Uterus (tissue), 4 donors: ENCODE data around the gene TMEM131L. TPM values are rescaled to one million over a fixed set of nuclear protein-coding genes. Genes with fewer than 3 reads are reported as not detected.

Source experiments
- DNase-seq, 2 donors: peaks; one replicate each; pipeline ENCODE4 v3.0.0-alpha.2; 2019 to 2020
- H3K27ac ChIP-seq, 2 donors: fragments of 200-600 bp; sonication (generic); 1 replicate in 1 of 2; 2 replicates in 1 of 2; pipeline ENCODE4 v1.5.1; 2016 to 2018
- H3K27me3 ChIP-seq, 2 donors: fragments of 200-600 bp; sonication (generic); one replicate each; pipeline ENCODE4 v1.5.1; 2018 to 2019; ENCODE audit warnings: control low read depth in 1 of 2
- H3K36me3 ChIP-seq, 2 donors: fragments of 200-600 bp; sonication (generic); one replicate each; pipeline ENCODE4 v1.5.1; 2019; ENCODE audit warnings: control low read depth in 1 of 2
- H3K4me1 ChIP-seq, 2 donors: fragments of 200-600 bp; sonication (generic); one replicate each; pipeline ENCODE4 v1.5.1; 2018 to 2019; ENCODE audit warnings: control low read depth in 1 of 2
- H3K4me3 ChIP-seq, 2 donors: fragments of 200-600 bp; sonication (generic); 1 replicate in 1 of 2; 2 replicates in 1 of 2; pipeline ENCODE4 v1.5.1; 2018 to 2019; ENCODE audit warnings: mild to moderate bottlenecking in 1 of 2
- H3K9me3 ChIP-seq, 2 donors: fragments of 200-600 bp; sonication (generic); one replicate each; pipeline ENCODE4 v1.5.1; 2019; ENCODE audit warnings: control low read depth in 1 of 2
- CTCF ChIP-seq, 4 experiments: fragments of 200-600 bp in 2 of 4; fragments of 450-650 bp in 2 of 4; sonication (generic) in 2 of 4; IDR thresholded peaks; one replicate each; pipeline ENCODE4 v1.5.1; 2016 to 2019; ENCODE audit warnings: antibody characterized with exemption in 4 of 4, mild to moderate bottlenecking in 2 of 4, moderate library complexity in 1 of 4
- POLR2A ChIP-seq, 2 donors: fragments of 450-650 bp; IDR thresholded peaks; one replicate each; pipeline ENCODE4 v1.6.1; 2016; ENCODE audit warnings: antibody characterized with exemption in 2 of 2, mild to moderate bottlenecking in 1 of 2, moderate library complexity in 1 of 2
- intact Hi-C: fragments of 100-400 bp; cut with DNase I; formaldehyde crosslinking; loops from one replicate; pipeline ENCODE4 v1.15.1; 2023; ENCODE audit warnings: low total_unique reads
- total RNA-seq, 4 donors: library from RNA; depleted of rRNA in 3 of 4; stranded (reverse); fragments of >200 nt in 3 of 4; gene quantifications; one replicate each; pipeline versions ENCODE4 v1.1.0 to v1.2.4, GENCODE V29; 2014 to 2023
- donor health status: DM: yes; HTN: yes; CAD: no.

Gene TMEM131L
- total RNA-seq, 4 donors from 2014 or later: 2.4 to 49.6 (median 18.0) TPM

GRCh38 chr4:153646261-153646660 lies 180.1 kb downstream of the TMEM131L start:
- Histone ChIP-seq H3K4me3 (no peak overlapping the region), H3K9me3 (no peaks in the 10 kb centered on the region), H3K4me1 (no peaks in the 10 kb centered on the region), H3K27me3 (no peaks in the 10 kb centered on the region), H3K36me3 (no peaks in the 10 kb centered on the region), H3K27ac (no peak overlapping the region)
- TF ChIP-seq POLR2A (IDR thresholded peaks at IDR 0.05) (no peak), CTCF (IDR thresholded peaks at IDR 0.05) (no peak)
- no peak for DNase-seq
- intact Hi-C loops: no loop called here

GRCh38 chr4:153646978-153647377 lies 180.8 kb downstream of the TMEM131L start:
- no peak for DNase-seq
- H3K9me3 ChIP-seq: no peaks in the 10 kb centered on the region
- intact Hi-C loops: no loop called here
- TF ChIP-seq CTCF (IDR thresholded peaks at IDR 0.05): no peak
- TF ChIP-seq POLR2A (IDR thresholded peaks at IDR 0.05): no peak
- H3K27me3 ChIP-seq: no peaks in the 10 kb centered on the region
- no peaks in the 10 kb centered on the region for H3K4me1 ChIP-seq
- no peak overlapping the region for H3K4me3 ChIP-seq
- no peak overlapping the region for H3K27ac ChIP-seq
- H3K36me3 ChIP-seq: no peaks in the 10 kb centered on the region

GRCh38 chr4:153647975-153648374 lies 181.8 kb downstream of the TMEM131L start:
- no peak for TF ChIP-seq CTCF (IDR thresholded peaks at IDR 0.05)
- no peak for DNase-seq
- no peaks in the 10 kb centered on the region for H3K9me3 ChIP-seq
- H3K4me1 ChIP-seq: no peaks in the 10 kb centered on the region
- no peak overlapping the region for H3K4me3 ChIP-seq
- no peak overlapping the region for H3K27ac ChIP-seq
- H3K27me3 ChIP-seq: no peaks in the 10 kb centered on the region
- intact Hi-C loops: no loop called here
- no peaks in the 10 kb centered on the region for H3K36me3 ChIP-seq

GRCh38 chr4:153649572-153649991 lies 183.4 kb downstream of the TMEM131L start:
- Histone ChIP-seq H3K4me3 (no peak overlapping the region), H3K27ac (no peak overlapping the region), H3K36me3 (no peaks in the 10 kb centered on the region), H3K9me3 (no peaks in the 10 kb centered on the region), H3K4me1 (no peaks in the 10 kb centered on the region), H3K27me3 (no peaks in the 10 kb centered on the region)
- intact Hi-C loops: no loop called here
- no peak for DNase-seq
- TF ChIP-seq CTCF (IDR thresholded peaks at IDR 0.05) (no peak), POLR2A (IDR thresholded peaks at IDR 0.05) (no peak)

- H3K27ac ChIP-seq: no peak overlapping the region
- no peaks in the 10 kb centered on the region for H3K36me3 ChIP-seq
- H3K4me1 ChIP-seq: no peaks in the 10 kb centered on the region
Observed at GRCh38 chr4:153651116-153651515, 185.0 kb downstream of the TMEM131L start.

More at GRCh38 chr4:153651116-153651515, 185.0 kb downstream of the TMEM131L start:
- no peaks in the 10 kb centered on the region for H3K9me3 ChIP-seq
- H3K27me3 ChIP-seq: no peaks in the 10 kb centered on the region
- H3K4me3 ChIP-seq: no peak overlapping the region
- intact Hi-C loops: no loop called here
- DNase-seq: no peak
- TF ChIP-seq POLR2A (IDR thresholded peaks at IDR 0.05) (no peak), CTCF (IDR thresholded peaks at IDR 0.05) (no peak)
